ENCODE measurements around the gene ICOS.

DNA sequence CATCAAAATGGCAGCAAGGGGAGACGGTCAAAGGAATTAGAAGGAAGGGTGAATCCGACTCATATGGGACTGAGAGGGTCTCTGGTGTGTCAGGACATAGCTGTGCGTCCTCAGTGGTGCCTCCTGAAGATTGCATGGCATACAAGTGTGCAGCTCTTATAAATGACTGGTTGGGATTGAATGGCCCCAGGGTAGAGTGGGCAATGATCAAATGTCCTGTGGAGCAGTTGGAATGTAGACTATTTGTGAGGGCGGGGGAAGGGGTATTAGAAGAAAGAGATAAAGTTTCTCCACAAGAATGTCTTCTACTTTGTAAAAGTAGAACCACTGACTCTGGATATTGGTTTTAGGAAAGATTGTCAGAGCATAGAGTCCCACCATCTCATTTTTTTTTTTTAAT, 44.4 kb upstream of the ICOS start:
- TF ChIP-seq, protein P1, sequence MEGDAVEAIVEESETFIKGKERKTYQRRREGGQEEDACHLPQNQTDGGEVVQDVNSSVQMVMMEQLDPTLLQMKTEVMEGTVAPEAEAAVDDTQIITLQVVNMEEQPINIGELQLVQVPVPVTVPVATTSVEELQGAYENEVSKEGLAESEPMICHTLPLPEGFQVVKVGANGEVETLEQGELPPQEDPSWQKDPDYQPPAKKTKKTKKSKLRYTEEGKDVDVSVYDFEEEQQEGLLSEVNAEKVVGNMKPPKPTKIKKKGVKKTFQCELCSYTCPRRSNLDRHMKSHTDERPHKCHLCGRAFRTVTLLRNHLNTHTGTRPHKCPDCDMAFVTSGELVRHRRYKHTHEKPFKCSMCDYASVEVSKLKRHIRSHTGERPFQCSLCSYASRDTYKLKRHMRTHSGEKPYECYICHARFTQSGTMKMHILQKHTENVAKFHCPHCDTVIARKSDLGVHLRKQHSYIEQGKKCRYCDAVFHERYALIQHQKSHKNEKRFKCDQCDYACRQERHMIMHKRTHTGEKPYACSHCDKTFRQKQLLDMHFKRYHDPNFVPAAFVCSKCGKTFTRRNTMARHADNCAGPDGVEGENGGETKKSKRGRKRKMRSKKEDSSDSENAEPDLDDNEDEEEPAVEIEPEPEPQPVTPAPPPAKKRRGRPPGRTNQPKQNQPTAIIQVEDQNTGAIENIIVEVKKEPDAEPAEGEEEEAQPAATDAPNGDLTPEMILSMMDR (conservative IDR thresholded peaks at IDR 0.05; ENCODE audit: low read length): no peak
- no peak for TF ChIP-seq EZH2phosphoT487 (IDR thresholded peaks at IDR 0.05; ENCODE audit: borderline replicate concordance)
